ENCODE measurements around the gene LETM1. TPM values are rescaled to one million over a fixed set of nuclear protein-coding genes. Genes with fewer than 3 reads are reported as not detected.

Gene LETM1
- 55.0 TPM for total RNA-seq

DNA sequence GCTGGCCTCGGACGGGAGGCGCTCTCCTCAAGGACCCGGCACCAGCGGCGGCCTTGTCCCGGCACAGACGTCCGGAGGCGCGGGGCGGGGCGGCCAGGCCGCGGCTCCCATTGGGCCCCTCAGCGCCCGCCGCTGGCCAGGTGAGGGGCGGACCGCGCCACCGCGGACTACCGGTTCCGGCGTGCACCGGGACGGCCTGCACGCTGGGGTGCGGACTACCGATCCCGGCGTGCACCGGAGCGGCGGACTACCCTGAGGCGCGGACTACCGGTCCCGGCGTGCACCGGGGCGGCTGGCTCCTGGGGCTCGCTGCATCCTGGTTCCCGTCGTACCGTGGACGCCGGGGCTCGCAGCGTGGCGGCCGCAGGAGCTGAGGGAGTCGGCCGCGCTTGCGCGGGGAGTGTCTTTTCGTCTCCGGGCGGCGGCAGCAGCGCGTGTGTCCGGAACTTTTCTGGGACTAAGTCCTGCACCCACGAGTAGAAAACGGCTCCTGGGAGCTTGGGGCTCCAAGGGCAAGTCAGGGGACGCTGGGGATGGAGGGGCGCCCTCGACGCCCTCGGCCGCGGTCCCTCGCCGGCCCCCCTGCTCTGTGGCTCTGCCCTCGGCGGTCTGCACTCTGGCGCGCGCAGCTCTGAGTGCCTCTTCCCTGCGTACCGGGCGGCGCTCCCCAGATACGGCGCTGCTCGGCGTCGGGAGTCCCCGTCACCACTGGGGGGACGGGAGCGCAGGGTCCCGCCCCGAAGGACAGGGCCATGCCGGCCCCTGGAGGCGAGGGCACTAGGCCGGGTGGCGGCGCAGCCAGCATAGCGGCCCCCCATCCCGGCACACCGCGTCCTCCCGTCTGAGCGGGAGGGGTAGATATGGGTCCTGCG lies at the start of gene LETM1:
Gene LETM1, minus strand, starts transcription at position 86 of the 872 bp plus-strand sequence. CDS start 206 bp downstream, outside the sequence.
- ATAC-seq, result peak; percentile 96

DNA sequence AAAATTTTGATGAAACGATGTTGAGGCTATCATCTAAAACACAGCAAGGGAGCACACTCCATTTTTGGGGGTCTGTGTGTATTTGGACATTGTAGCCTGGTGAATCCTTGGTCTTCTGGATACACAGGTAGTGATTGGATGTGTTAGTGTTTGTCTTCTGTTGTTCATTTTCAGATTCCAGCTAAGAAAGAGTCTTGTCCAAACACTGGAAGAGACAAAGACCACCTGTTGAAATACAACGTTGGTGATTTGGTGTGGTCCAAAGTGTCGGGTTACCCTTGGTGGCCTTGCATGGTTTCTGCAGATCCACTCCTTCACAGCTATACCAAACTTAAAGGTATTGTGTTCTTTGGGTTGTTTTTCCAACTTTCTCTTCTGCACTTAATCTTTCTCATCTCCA lies 48.1 kb upstream of the LETM1 start:
- no peak for ATAC-seq

- no peak for ATAC-seq
Observed at GRCh38 chr4:1903035-1903434, 47.1 kb upstream of the LETM1 start.

- ATAC-seq, result no peak
Observed at GRCh38 chr4:1902243-1902642, 46.3 kb upstream of the LETM1 start.

DNA sequence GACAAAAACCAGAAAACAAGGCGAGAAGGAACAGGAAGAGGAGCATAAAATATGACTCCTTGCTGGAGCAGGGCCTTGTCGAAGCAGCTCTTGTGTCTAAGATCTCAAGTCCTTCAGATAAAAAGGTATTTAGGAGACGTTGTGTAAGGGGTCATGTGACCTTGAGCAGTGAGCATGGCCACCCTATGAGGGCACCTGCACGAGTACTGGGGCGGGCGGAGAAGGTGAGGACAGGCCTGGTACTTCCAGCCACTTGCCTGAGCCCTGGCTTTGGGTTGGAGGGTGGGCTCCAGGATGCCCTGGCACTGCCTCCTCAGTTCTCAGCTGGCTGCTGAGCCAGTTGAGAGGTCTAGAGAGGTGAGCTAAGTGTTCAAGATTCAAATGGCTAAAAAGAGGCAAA lies 45.2 kb upstream of the LETM1 start:
- ATAC-seq, result no peak

GRCh38 chr4:1900624-1901023 lies 44.7 kb upstream of the LETM1 start:
- no peak for ATAC-seq

DNA sequence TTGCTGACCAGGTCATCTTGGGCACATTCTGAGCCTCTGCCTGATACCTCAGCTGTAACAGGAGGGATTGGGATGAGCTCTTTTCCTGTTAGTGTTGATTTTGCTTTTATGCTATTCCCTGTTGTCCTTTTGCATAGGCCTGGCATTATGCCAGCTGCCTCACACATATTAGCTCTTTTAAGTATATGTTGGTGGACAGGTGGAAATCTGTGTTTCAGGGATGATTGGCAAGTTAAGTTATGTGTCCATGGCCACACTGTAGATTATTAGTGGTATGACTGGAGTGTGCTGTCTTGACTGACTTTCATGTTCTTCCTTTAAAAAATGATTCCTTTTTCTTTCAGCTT lies 44.1 kb upstream of the LETM1 start:
- no peak for ATAC-seq

GRCh38 chr4:1899149-1900086 lies 43.5 kb upstream of the LETM1 start:
- peak; percentile 91 for ATAC-seq

DNA sequence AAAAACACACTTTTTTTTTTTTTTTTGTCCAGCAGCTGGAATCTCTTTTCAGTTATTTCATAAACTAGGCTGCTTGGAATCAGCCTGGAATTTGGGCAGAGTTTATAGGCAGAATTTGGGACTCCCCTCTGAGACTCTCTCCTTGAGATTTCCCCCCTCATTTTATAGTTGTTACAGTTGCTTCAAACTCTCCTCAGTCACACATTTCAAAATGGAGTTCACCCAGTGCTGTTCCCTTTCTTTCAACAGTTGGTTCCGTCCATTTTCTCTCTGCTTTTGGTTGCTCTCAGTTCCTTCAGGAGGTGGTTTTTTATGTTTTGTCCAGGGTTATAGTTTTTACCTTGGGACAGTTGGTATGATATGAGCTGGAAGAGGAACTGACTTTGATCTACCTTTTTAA lies 42.7 kb upstream of the LETM1 start:
- ATAC-seq, result no peak

DNA sequence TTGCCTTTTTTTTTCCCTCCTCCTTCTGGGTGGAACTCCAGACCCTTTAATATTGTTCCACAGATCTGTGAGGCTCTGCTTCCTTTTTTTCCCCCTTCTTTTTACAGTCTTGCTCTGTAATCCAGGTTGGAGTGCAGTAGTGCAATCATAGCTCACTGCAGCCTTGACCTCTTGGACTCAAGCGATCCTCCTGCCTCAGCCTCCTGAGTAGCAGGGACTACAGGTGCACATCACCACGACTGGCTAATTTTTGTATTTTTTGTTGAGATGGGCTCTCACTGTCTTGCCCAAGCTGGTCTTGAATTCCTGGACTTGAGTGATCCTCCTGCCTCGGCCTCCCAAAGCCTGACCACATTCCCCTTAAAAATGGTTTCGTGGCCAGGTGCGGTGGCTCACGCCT lies 42.1 kb upstream of the LETM1 start:
- no peak for ATAC-seq

DNA sequence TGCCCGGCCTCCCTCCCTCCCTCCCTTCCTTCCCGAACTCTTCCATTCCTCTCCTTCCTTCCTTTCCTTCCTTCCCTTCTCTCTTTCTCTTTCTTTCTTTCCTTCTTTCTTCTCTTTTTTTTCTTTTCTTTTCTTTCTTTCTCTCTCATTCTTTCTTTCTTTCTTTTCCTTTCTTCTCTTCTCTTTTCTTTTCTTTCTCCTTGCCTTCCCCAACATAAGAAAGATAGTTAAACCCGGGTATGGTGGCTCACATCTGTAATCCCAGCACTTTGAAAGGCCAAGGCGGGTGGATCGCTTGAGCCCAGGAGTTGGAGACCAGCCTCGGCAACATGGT lies 40.7 kb upstream of the LETM1 start:
- ATAC-seq, result no peak

DNA sequence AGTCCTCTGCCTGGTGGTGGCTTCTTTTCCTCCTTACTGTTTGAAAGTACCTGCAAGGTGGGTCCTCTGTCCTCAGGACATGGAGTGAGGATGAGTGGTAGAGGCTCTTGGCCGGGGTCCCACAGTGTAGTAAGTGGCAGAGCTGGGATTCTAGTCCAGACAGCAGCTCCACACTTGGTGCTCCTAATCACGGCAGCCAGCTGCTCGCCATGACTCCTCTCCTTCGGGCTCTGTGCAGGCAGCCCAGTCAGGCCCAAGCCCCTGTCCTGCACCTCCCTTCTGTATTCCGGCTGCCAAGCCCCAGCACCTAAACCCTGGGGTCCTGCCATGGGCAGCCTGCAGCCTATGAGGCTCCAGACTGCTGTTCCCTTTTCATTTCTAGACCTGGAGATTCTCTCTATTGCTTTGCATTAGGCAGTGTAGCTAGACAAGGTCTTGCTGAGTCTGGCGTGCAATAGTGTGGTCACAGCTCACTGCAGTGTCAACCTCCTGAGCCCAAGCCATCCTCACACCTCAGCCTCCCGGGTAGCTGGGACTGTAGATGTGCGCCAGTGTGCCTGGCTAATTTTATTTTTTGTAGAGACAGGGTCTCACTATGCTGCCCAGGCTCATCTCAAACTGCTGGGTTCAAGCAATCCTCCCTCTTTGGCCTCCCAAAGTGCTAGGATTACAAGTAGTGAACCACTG lies 40.2 kb upstream of the LETM1 start:
- no peak for ATAC-seq

DNA sequence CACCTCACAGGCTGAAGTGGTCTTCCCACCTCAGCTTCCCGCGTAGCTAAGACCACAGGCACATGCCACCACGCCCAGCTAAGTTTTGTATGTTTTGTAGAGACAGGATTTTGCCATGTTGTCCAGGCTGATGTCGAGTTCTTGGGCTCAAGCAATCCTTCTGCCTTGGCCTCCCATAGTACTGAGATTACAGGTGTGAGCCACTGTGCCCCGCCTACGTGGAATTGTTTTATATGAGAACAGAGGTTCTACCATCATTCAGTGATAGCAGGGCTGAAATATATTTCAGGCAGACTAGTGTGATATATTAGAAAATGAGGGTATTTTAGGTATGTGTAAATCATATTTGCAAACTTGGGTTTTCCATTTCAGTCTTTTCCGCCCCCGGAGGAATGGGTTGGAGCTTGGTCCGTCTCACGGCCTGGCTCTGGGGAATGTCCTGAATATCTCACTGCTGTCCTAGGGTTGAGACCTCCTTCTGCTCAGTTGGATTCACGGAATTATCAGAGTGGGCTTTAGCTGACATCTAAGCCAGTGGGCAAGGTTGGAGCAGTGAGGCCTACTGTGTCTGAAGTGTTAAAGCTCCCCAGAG lies 35.1 kb upstream of the LETM1 start:
- ATAC-seq, result no peak

DNA sequence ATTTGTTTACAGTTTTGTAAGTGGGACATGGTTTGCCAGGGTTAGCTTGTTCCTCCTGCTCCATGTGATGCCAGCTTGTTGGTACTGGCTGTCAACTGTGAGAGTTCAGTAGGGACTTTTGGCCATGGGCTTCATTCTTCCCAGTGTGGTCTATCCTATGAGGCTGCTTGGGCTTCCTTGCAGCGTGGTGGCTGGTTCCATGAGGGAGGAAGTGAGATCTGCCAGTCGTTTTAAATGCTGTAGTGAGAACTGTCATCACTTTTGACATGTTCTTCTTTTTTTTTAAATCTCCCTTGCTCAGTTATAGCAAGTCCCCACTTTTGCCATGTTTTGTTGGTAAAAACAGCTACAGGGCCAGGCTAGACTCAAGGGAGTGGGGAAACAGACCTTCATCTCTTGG lies 31.1 kb upstream of the LETM1 start:
- no peak for ATAC-seq

DNA sequence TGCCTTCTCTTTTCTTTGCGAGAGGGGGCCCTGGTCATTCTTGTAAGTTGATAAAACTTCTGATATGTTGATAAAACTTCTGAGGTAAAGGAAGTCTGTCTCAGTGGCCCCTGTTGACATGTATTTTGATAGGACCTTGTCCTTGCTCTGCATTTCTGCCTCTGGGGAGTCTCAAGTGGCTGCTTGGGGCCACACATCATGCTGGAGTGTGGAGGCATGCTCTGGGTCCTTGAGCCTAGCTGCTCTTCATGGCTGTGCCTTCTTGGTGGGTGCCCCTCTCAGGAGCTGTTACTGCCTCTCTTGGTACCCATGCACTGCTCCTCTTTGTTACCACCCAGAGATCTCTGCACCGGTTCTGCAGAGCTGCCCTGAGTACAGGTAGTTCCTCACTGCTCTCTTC lies 29.5 kb upstream of the LETM1 start:
- no peak for ATAC-seq

DNA sequence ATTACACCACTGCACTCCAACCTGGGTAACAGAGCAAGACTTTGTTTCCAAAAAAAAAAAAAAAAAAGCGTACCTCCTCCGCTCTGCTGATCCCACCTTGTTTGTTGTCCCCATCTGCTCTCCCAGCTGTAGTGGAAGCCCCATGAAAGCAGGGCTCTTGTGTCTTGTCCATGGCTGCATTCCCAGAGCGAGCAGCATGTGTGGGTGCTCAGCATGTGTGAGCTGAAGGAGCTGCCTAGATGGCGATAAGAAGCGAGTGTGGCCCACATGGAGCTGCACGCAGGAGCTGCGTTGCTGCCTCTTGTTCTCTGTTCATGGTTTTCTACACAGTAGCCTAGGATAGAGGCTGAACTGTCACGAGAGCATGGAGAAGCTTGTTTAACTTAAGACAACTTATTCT lies 27.6 kb upstream of the LETM1 start:
- ATAC-seq, result no peak

GRCh38 chr4:1882850-1883271 lies 26.9 kb upstream of the LETM1 start:
- no peak for ATAC-seq

- ATAC-seq, result no peak
Observed at GRCh38 chr4:1880332-1880731, 24.4 kb upstream of the LETM1 start.

- no peak for ATAC-seq
Observed at GRCh38 chr4:1879485-1879884, 23.5 kb upstream of the LETM1 start.

DNA sequence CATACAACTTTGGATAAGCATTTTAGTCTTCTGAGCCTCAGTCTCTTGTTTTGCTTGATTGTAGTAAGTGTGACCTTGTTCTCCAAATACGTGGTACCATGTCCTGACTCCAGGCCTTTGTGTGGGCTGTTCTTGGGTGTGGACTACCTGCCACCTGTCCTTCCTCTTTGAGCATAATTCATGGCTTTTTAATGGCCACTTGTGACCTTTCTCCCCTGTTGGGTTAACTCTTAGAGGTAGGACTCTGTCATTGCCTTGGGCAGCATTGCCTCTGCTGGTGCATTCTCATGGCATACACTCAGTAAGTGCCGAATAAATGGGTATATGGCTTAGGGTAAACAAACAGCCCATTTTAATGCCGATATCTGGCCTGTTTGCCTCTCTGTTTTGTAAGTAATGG lies 18.2 kb upstream of the LETM1 start:
- no peak for ATAC-seq

GRCh38 chr4:1873776-1874175 lies 17.8 kb upstream of the LETM1 start:
- no peak for ATAC-seq

GRCh38 chr4:1873291-1873690 lies 17.3 kb upstream of the LETM1 start:
- ATAC-seq, result no peak

- ATAC-seq, result no peak
Observed at GRCh38 chr4:1872870-1873269, 16.9 kb upstream of the LETM1 start.
